ENCODE data around the gene CST4. TPM values are rescaled to one million over a fixed set of nuclear protein-coding genes. Genes with fewer than 3 reads are reported as not detected.

Gene CST4
- total RNA-seq, 1 donor from 2014 or later: not detected

DNA sequence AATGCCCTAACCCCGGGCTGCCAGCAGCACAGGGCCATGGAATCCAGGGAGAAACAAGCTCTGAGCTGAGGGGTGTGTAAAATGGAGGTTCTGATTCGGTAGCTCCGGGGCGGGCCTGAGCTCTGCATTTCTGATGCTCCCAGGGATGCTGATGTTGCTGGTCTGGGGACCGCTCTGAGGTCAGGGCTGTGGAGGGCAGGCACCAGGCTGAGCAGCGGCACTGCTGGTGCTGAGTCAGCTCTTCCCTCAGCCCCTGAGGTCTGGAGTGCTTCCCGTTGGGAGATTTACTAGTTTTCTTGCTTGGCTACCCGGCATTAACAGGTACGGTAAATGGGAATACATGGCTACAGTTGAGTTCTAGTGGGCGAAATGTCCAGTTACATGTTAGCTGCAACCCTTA is 32.5 kb downstream of the CST4 start:
- H3K9me3 Mint-ChIP-seq (ENCODE audit: unreplicated experiment): no peaks in the 10 kb centered on the region
- H3K4me3 Mint-ChIP-seq (ENCODE audit: unreplicated experiment): no peak overlapping the region
- no peak for DNase-seq (ENCODE audit: low spot score)
- TF ChIP-seq, protein P1, sequence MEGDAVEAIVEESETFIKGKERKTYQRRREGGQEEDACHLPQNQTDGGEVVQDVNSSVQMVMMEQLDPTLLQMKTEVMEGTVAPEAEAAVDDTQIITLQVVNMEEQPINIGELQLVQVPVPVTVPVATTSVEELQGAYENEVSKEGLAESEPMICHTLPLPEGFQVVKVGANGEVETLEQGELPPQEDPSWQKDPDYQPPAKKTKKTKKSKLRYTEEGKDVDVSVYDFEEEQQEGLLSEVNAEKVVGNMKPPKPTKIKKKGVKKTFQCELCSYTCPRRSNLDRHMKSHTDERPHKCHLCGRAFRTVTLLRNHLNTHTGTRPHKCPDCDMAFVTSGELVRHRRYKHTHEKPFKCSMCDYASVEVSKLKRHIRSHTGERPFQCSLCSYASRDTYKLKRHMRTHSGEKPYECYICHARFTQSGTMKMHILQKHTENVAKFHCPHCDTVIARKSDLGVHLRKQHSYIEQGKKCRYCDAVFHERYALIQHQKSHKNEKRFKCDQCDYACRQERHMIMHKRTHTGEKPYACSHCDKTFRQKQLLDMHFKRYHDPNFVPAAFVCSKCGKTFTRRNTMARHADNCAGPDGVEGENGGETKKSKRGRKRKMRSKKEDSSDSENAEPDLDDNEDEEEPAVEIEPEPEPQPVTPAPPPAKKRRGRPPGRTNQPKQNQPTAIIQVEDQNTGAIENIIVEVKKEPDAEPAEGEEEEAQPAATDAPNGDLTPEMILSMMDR (IDR thresholded peaks at IDR 0.05; ENCODE audit: unreplicated experiment): no peak
- no peak overlapping the region for H3K27ac Mint-ChIP-seq (ENCODE audit: unreplicated experiment)
- H3K4me1 Mint-ChIP-seq (ENCODE audit: unreplicated experiment): peaks cover 3% of the 10 kb centered on the region
- no peaks in the 10 kb centered on the region for H3K36me3 Mint-ChIP-seq (ENCODE audit: low read depth, unreplicated experiment)
- peaks cover 4% of the 10 kb centered on the region for H3K27me3 Mint-ChIP-seq (ENCODE audit: unreplicated experiment)

DNA sequence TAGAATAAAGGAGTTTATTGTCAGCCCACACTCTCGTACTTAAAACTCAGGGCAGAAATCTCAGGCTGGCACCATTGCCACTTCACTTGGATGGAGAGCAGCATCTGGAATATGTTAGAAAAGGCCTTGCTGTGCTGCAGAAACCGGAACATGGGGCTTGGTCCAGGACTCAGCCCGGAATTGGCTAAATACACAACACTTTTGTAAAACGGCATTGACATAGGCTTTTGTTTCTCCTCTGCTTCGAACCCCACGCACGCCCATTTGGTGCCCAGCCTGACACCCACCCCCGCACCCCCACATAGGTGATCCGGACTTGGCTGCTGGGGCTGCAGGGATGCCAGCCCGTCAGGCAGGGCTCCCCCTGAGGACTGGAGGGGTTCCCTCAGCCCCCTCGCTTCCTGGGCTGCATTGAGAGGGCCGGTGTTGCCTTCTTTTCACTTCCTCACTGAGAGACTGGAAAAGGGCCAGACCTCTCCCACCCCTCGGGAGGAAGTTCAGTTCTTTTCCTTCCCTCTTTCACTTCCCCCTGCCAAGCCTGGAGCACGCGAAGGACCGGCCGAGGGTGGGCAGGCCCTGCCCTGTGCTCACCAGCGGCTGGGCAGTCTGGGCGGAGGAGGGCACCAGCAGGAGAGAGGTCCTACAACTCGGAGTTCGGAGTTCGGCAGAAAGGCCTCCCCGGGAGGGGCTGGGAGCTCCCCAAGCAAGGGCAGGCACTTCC is 33.2 kb downstream of the CST4 start:
- TF ChIP-seq, protein P1 (IDR thresholded peaks at IDR 0.05; ENCODE audit: unreplicated experiment): no peak
- Mint-ChIP-seq H3K36me3 (ENCODE audit: low read depth, unreplicated experiment) (no peaks in the 10 kb centered on the region), H3K4me1 (ENCODE audit: unreplicated experiment) (peaks cover 3% of the 10 kb centered on the region), H3K27ac (ENCODE audit: unreplicated experiment) (no peak overlapping the region), H3K27me3 (ENCODE audit: unreplicated experiment) (peaks cover 4% of the 10 kb centered on the region), H3K4me3 (ENCODE audit: unreplicated experiment) (no peak overlapping the region), H3K9me3 (ENCODE audit: unreplicated experiment) (no peaks in the 10 kb centered on the region)
- no peak for DNase-seq (ENCODE audit: low spot score)

DNA sequence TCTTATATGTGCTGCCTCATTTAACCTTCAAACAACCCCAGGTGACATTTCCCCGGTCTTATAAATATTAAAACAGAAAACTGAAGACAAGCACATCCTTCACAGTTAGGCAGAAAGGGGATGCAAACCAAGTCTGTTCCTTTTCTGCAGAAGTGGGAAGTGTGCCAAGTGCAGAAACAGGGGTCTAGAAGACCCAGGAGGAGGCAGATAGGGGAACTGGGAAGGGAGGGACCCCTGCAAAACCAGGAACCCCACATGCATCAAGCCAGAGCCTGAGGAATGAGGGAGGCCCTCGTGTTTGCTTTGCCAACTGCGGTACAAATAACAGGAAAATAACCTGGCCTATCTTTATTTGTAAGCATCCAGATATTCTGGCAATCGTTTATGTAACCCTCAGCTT is 34.1 kb downstream of the CST4 start:
- Mint-ChIP-seq H3K27me3 (ENCODE audit: unreplicated experiment) (peaks cover 4% of the 10 kb centered on the region), H3K27ac (ENCODE audit: unreplicated experiment) (no peak overlapping the region), H3K36me3 (ENCODE audit: low read depth, unreplicated experiment) (no peaks in the 10 kb centered on the region), H3K4me1 (ENCODE audit: unreplicated experiment) (peaks cover 3% of the 10 kb centered on the region), H3K9me3 (ENCODE audit: unreplicated experiment) (no peaks in the 10 kb centered on the region), H3K4me3 (ENCODE audit: unreplicated experiment) (no peak overlapping the region)
- no peak for DNase-seq (ENCODE audit: low spot score)
- TF ChIP-seq, protein P1 (IDR thresholded peaks at IDR 0.05; ENCODE audit: unreplicated experiment): no peak

DNA sequence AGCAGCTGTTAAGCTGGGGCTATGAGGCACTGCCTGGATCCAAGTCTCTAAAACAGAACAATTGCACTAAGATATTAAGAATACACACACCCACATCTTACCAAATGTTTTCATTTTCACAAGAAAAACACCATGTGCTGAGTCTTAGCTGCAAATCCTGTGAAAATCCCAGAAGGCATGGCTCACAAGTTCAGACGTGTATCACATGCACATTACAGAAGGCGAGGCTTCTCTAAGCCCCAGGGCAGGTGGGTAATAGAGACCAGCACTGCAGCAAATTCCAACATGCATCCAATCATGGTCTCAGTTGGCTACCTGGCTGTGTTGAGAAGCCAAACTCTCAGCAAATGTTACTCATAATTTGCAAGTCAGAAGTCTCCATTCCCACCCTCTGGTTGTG is 34.8 kb downstream of the CST4 start:
- Mint-ChIP-seq H3K4me1 (ENCODE audit: unreplicated experiment) (peaks cover 3% of the 10 kb centered on the region), H3K36me3 (ENCODE audit: low read depth, unreplicated experiment) (no peaks in the 10 kb centered on the region), H3K9me3 (ENCODE audit: unreplicated experiment) (no peaks in the 10 kb centered on the region), H3K27ac (ENCODE audit: unreplicated experiment) (no peak overlapping the region), H3K4me3 (ENCODE audit: unreplicated experiment) (no peak overlapping the region), H3K27me3 (ENCODE audit: unreplicated experiment) (peaks cover 4% of the 10 kb centered on the region)
- TF ChIP-seq, protein P1 (IDR thresholded peaks at IDR 0.05; ENCODE audit: unreplicated experiment): no peak
- no peak for DNase-seq (ENCODE audit: low spot score)

DNA sequence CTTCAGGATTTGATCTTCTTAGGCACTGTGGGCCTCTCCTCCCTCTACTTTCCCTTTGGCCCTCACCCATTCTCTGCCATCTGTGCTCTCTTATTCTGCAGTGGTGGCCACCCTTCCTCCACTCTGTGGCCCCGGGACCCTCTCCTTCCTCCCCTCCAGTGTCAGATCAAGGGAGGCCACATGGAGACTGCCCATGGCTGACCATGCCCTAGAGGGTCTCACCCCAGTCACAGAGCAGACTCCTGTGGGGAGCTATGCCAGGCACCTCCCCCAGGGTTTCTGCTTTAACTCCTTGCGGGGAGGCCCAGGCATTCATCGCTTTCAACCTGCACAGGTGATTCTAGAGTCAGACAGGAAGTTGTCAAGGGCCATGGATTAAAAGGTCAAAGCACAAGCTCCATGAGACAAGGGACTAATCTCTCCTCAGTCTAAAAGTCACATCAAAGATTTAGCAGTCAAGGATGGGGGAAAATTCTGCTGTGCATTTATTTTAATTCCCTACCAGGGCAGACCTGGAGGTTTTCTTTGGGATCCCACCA is 35.4 kb downstream of the CST4 start:
- no peak for DNase-seq (ENCODE audit: low spot score)

More for the DNA sequence above, 35.4 kb downstream of the CST4 start:
- H3K9me3 Mint-ChIP-seq (ENCODE audit: unreplicated experiment): no peaks in the 10 kb centered on the region
- no peak overlapping the region for H3K4me3 Mint-ChIP-seq (ENCODE audit: unreplicated experiment)
- no peak overlapping the region for H3K27ac Mint-ChIP-seq (ENCODE audit: unreplicated experiment)
- TF ChIP-seq, protein P1 (IDR thresholded peaks at IDR 0.05; ENCODE audit: unreplicated experiment): no peak
- peaks cover 4% of the 10 kb centered on the region for H3K27me3 Mint-ChIP-seq (ENCODE audit: unreplicated experiment)
- no peaks in the 10 kb centered on the region for H3K36me3 Mint-ChIP-seq (ENCODE audit: low read depth, unreplicated experiment)
- H3K4me1 Mint-ChIP-seq (ENCODE audit: unreplicated experiment): peaks cover 2% of the 10 kb centered on the region

Data from endothelial cell (in vitro differentiated cells).